ENCODE measurements around the gene C2orf76. TPM values are rescaled to one million over a fixed set of nuclear protein-coding genes. Genes with fewer than 3 reads are reported as not detected.

The C2orf76 gene
- total RNA-seq, 1 experiment from 2014 or later: 10.2 TPM

DNA sequence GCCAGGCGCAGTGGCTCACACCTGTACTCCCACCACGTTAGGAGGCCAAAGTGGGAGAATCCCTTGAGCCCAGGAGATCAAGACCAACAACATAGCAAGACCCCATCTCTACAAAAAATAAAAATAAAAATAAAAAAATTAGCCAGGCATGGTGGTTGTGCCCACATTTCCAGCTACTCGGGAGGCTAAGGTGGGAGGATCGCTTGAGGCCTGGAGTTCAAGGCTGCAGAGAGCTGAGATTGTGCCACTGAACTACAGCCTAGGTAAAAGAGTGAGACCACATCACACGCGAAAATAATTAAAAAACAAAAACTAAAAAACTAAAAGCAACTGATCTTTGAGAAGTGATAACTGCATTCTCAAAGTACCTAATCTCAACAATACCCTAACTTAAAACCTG lies 1.8 kb downstream of the C2orf76 start:
- no peaks in the 10 kb centered on the region for H3K9me2 ChIP-seq (replicated peaks; ENCODE audit: low read length)
- intact Hi-C loops (cut with micrococcal nuclease): loop anchor here (10.0 kb wide), 1 partner anchor 50 kb away; no protein-coding TSS in a partner anchor
- no peak for DNase-seq
- no peak overlapping the region for H3K27ac ChIP-seq (ENCODE audit: low read length)
- no peak overlapping the region for H3K9ac ChIP-seq (ENCODE audit: low read length)
- peak overlapping the region; percentile 96 for H3K4me2 ChIP-seq (ENCODE audit: low read length)
- peaks cover 45% of the 10 kb centered on the region for H3K79me2 ChIP-seq (ENCODE audit: low read length)
- H3K4me1 ChIP-seq (ENCODE audit: insufficient read depth, low read length): peaks cover 29% of the 10 kb centered on the region
- BruUV-seq (replicated peaks): no TSS peak
- H3F3A ChIP-seq (ENCODE audit: low read length, unreplicated experiment): no peaks in the 10 kb centered on the region
- peaks cover 13% of the 10 kb centered on the region for H3K36me3 ChIP-seq (ENCODE audit: low read depth, low read length)
- no peaks in the 10 kb centered on the region for H3K27me3 ChIP-seq (ENCODE audit: low read length)
- ChIA-PET CTCF (no interaction called here), POLR2A (ENCODE audit: unreplicated experiment) (no interaction called here)
- ATAC-seq: no peak
- no peaks in the 10 kb centered on the region for H3K9me3 ChIP-seq (ENCODE audit: low read length)
- no peak overlapping the region for H2AFZ ChIP-seq (ENCODE audit: low read length)
- H3K4me3 ChIP-seq (ENCODE audit: low read length): no peak overlapping the region
- TF ChIP-seq, protein P1, sequence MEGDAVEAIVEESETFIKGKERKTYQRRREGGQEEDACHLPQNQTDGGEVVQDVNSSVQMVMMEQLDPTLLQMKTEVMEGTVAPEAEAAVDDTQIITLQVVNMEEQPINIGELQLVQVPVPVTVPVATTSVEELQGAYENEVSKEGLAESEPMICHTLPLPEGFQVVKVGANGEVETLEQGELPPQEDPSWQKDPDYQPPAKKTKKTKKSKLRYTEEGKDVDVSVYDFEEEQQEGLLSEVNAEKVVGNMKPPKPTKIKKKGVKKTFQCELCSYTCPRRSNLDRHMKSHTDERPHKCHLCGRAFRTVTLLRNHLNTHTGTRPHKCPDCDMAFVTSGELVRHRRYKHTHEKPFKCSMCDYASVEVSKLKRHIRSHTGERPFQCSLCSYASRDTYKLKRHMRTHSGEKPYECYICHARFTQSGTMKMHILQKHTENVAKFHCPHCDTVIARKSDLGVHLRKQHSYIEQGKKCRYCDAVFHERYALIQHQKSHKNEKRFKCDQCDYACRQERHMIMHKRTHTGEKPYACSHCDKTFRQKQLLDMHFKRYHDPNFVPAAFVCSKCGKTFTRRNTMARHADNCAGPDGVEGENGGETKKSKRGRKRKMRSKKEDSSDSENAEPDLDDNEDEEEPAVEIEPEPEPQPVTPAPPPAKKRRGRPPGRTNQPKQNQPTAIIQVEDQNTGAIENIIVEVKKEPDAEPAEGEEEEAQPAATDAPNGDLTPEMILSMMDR (conservative IDR thresholded peaks at IDR 0.05; ENCODE audit: low read depth, low read length): no peak
- TF ChIP-seq EZH2phosphoT487 (IDR thresholded peaks at IDR 0.05; ENCODE audit: borderline replicate concordance, low read length): no peak
- no peak for TF ChIP-seq EZH2 (IDR thresholded peaks at IDR 0.05; ENCODE audit: low read length, unreplicated experiment)
- peaks cover 16% of the 10 kb centered on the region for H4K20me1 ChIP-seq (ENCODE audit: low read length)

DNA sequence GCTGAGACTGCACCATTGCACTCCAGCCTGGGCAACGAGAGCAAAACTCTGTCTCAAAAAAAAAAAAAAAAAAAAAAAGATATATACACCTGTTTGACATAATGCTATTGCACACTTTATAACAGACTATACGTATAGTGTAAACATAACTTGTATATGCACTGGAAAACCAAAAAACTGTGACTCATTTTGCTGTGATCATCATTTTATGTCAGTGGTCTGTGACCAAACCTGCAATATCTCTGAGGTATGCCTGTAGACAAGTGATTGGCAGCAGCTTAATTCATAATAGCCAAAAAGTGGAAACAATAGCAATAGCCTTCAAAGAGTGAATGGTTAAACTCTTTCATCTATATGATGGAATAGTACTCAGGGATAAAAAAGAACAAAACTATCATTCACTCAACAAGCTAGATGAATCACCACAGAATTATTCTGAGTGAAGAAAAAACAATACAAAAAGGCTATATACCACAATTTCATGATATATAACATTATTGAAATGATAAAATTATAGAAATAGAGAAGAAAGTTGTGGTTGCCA lies 6.1 kb downstream of the C2orf76 start:
- H3K9me2 ChIP-seq (replicated peaks; ENCODE audit: low read length): no peaks in the 10 kb centered on the region
- H3K4me3 ChIP-seq (ENCODE audit: low read length): no peak overlapping the region
- H4K20me1 ChIP-seq (ENCODE audit: low read length): no peaks in the 10 kb centered on the region
- no peaks in the 10 kb centered on the region for H3F3A ChIP-seq (ENCODE audit: low read length, unreplicated experiment)
- peaks cover 7% of the 10 kb centered on the region for H3K4me1 ChIP-seq (ENCODE audit: insufficient read depth, low read length)
- peaks cover 9% of the 10 kb centered on the region for H3K79me2 ChIP-seq (ENCODE audit: low read length)
- no TSS peak for BruUV-seq (replicated peaks)
- ChIA-PET CTCF (interaction anchor here (0.5 kb wide), 1 partner anchor 60 kb away, joined by 3 read pairs; no protein-coding TSS in a partner anchor), POLR2A (ENCODE audit: unreplicated experiment) (no interaction called here)
- H3K36me3 ChIP-seq (ENCODE audit: low read depth, low read length): no peaks in the 10 kb centered on the region
- H2AFZ ChIP-seq (ENCODE audit: low read length): no peak overlapping the region
- H3K4me2 ChIP-seq (ENCODE audit: low read length): no peak overlapping the region
- H3K9me3 ChIP-seq (ENCODE audit: low read length): no peaks in the 10 kb centered on the region
- H3K9ac ChIP-seq (ENCODE audit: low read length): no peak overlapping the region
- no peak overlapping the region for H3K27ac ChIP-seq (ENCODE audit: low read length)
- H3K27me3 ChIP-seq (ENCODE audit: low read length): no peaks in the 10 kb centered on the region
- no peak for ATAC-seq
- TF ChIP-seq, protein P1 (conservative IDR thresholded peaks at IDR 0.05; ENCODE audit: low read depth, low read length): no peak
- no peak for TF ChIP-seq EZH2 (IDR thresholded peaks at IDR 0.05; ENCODE audit: low read length, unreplicated experiment)
- no peak for TF ChIP-seq EZH2phosphoT487 (IDR thresholded peaks at IDR 0.05; ENCODE audit: borderline replicate concordance, low read length)
- intact Hi-C loops (cut with micrococcal nuclease): loop anchor here (10.0 kb wide), 1 partner anchor 46 kb away; no protein-coding TSS in a partner anchor
- DNase-seq: no peak

DNA sequence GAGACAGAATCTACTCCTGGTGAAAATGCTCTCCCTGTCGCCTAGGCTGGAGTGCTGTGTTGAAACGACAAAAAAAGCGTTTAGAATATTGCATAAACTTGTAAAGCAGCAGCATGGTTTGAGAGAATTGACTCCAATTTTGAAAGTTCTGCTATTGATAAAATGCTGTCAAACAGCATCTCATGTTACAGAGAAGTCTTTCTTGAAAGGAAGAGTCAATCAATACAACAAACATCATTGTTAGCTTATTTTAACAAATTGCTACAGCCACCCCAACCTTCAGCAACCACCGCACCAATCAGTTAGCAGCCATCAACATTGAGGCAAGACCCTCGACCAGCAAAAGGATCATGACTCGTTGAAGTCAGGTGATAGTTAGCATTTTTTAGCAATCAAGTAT lies 6.9 kb downstream of the C2orf76 start:
- TF ChIP-seq EZH2phosphoT487 (IDR thresholded peaks at IDR 0.05; ENCODE audit: borderline replicate concordance, low read length) (no peak), EZH2 (IDR thresholded peaks at IDR 0.05; ENCODE audit: low read length, unreplicated experiment) (no peak)
- TF ChIP-seq, protein P1 (conservative IDR thresholded peaks at IDR 0.05; ENCODE audit: low read depth, low read length): no peak
- ATAC-seq (no peak), DNase-seq (no peak)
- no peaks in the 10 kb centered on the region for H4K20me1 ChIP-seq (ENCODE audit: low read length)
- ChIA-PET CTCF (no interaction called here), POLR2A (ENCODE audit: unreplicated experiment) (no interaction called here)
- no peak overlapping the region for H3K4me2 ChIP-seq (ENCODE audit: low read length)
- H3K27ac ChIP-seq (ENCODE audit: low read length): no peak overlapping the region
- no TSS peak for BruUV-seq (replicated peaks)
- no peaks in the 10 kb centered on the region for H3K27me3 ChIP-seq (ENCODE audit: low read length)
- intact Hi-C loops (cut with micrococcal nuclease): loop anchor here (10.0 kb wide), 1 partner anchor 45 kb away; no protein-coding TSS in a partner anchor
- no peaks in the 10 kb centered on the region for H3K9me3 ChIP-seq (ENCODE audit: low read length)
- H2AFZ ChIP-seq (ENCODE audit: low read length): no peak overlapping the region
- no peaks in the 10 kb centered on the region for H3K36me3 ChIP-seq (ENCODE audit: low read depth, low read length)
- no peaks in the 10 kb centered on the region for H3K4me1 ChIP-seq (ENCODE audit: insufficient read depth, low read length)
- no peaks in the 10 kb centered on the region for H3F3A ChIP-seq (ENCODE audit: low read length, unreplicated experiment)
- H3K4me3 ChIP-seq (ENCODE audit: low read length): no peak overlapping the region
- no peak overlapping the region for H3K9ac ChIP-seq (ENCODE audit: low read length)
- H3K79me2 ChIP-seq (ENCODE audit: low read length): peaks cover 2% of the 10 kb centered on the region
- no peaks in the 10 kb centered on the region for H3K9me2 ChIP-seq (replicated peaks; ENCODE audit: low read length)

All from PC-3 (cell line).